Stimulated activated CD4-positive, alpha-beta T cell treated with anti-CD3 and anti-CD28 coated beads, TNF-alpha, amount 100 ng/mL, for 48 hours (primary cell): ENCODE results near the gene MSX2.

Experiments used
- DNase-seq, 3 donors: peaks; one replicate each; pipeline ENCODE4 v3.0.0-alpha.2; 2020; ENCODE audit warnings: low read depth in 3 of 3

Gene MSX2

GRCh38 chr5:174773371-174773770 is 49.0 kb downstream of the MSX2 start:
- DNase-seq: no peak

GRCh38 chr5:174775081-174775480 is 50.7 kb downstream of the MSX2 start:
- no peak for DNase-seq

GRCh38 chr5:174777111-174777510 is 52.7 kb downstream of the MSX2 start:
- no peak for DNase-seq

- no peak for DNase-seq
These were observed 53.2 kb downstream of the MSX2 start for GRCh38 chr5:174777583-174777982.
